H1 (cell line): ENCODE data around the gene LGALS3.

ENCODE experiments used
- CHD2 ChIP-seq: IDR thresholded peaks from 2 replicates; pipeline ENCODE4 v1.6.1; 2012; ENCODE audit warnings: low read length, improper control_type of control experiment
- POLR2A ChIP-seq, 2 experiments: IDR thresholded peaks; 1 replicate in 1 of 2; 2 replicates in 1 of 2; pipeline ENCODE4 v1.6.1; 2011; ENCODE audit warnings: low read depth in 2 of 2, low read length in 2 of 2, mild to moderate bottlenecking in 2 of 2; ENCODE audit errors: control extremely low read depth in 1 of 2
- SP4 ChIP-seq: IDR thresholded peaks from 2 replicates; pipeline ENCODE4 v1.6.1; 2012; ENCODE audit warnings: low read length, inconsistent platforms
- TF ChIP-seq, protein P1 (sequence below), 3 experiments: IDR thresholded peaks; 1 replicate in 2 of 3; 2 replicates in 1 of 3; pipeline versions ENCODE4 v1.5.1 to v1.6.1; 2011; ENCODE audit warnings: low read length in 3 of 3, mild to moderate bottlenecking in 3 of 3, inconsistent platforms in 2 of 3, low read depth in 1 of 3, moderate library complexity in 1 of 3; ENCODE audit not compliant: insufficient read depth in 1 of 3; ENCODE audit errors: control extremely low read depth in 1 of 3

DNA sequence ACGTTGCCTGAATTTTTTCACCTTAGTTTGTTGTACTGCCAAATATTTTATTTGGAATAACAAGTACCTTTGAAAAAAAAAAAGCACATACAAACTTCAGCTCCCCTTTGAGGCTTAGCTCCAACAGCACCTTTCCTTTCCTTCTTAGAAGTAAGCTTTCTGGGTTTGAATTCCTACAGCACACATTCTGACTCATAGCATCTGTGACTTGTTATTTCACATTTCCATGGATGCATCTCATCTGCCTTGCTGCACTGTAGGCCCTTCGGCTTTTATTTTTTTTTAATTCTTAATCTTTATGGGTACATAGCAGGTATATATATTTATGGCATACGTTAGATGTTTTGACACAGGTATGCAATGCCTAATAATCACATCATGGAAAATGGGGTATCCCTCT, 7.2 kb downstream of the LGALS3 start:
- no peak for TF ChIP-seq POLR2A (IDR thresholded peaks at IDR 0.05; ENCODE audit: control extremely low read depth in 1 of 2, low read depth in 2 of 2, low read length in 2 of 2)
- TF ChIP-seq, protein P1, sequence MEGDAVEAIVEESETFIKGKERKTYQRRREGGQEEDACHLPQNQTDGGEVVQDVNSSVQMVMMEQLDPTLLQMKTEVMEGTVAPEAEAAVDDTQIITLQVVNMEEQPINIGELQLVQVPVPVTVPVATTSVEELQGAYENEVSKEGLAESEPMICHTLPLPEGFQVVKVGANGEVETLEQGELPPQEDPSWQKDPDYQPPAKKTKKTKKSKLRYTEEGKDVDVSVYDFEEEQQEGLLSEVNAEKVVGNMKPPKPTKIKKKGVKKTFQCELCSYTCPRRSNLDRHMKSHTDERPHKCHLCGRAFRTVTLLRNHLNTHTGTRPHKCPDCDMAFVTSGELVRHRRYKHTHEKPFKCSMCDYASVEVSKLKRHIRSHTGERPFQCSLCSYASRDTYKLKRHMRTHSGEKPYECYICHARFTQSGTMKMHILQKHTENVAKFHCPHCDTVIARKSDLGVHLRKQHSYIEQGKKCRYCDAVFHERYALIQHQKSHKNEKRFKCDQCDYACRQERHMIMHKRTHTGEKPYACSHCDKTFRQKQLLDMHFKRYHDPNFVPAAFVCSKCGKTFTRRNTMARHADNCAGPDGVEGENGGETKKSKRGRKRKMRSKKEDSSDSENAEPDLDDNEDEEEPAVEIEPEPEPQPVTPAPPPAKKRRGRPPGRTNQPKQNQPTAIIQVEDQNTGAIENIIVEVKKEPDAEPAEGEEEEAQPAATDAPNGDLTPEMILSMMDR (IDR thresholded peaks at IDR 0.05; ENCODE audit: control extremely low read depth in 1 of 3, insufficient read depth in 1 of 3, low read depth in 1 of 3, low read length in 3 of 3): no peak
- no peak for TF ChIP-seq SP4
- TF ChIP-seq CHD2: no peak
